Sigmoid colon (tissue), 4 donors: ENCODE measurements around the gene TIMM8A.

ENCODE experiments used
- EP300 ChIP-seq, 4 donors: sonication (generic); formaldehyde crosslinking; IDR thresholded peaks; one replicate each; pipeline ENCODE4 v1.6.1; 2017; ENCODE audit warnings: antibody characterized with exemption in 4 of 4
- POLR2A ChIP-seq, 2 donors: fragments of 450-650 bp; IDR thresholded peaks; one replicate each; pipeline ENCODE4 v1.6.1; 2016; ENCODE audit warnings: antibody characterized with exemption in 2 of 2, mild to moderate bottlenecking in 2 of 2, moderate library complexity in 2 of 2
- POLR2AphosphoS5 ChIP-seq, 4 donors: sonication (generic); formaldehyde crosslinking; IDR thresholded peaks; one replicate each; pipeline ENCODE4 v1.6.1; 2017; ENCODE audit warnings: antibody characterized with exemption in 4 of 4
- TF ChIP-seq, protein P1 (sequence below), 4 experiments: fragments of 450-650 bp in 3 of 4; fragments of 200-600 bp in 1 of 4; IDR thresholded peaks; one replicate each; pipeline ENCODE4 v1.5.1; 2016 to 2019; ENCODE audit warnings: antibody characterized with exemption in 4 of 4, mild to moderate bottlenecking in 3 of 4, moderate library complexity in 2 of 4

DNA sequence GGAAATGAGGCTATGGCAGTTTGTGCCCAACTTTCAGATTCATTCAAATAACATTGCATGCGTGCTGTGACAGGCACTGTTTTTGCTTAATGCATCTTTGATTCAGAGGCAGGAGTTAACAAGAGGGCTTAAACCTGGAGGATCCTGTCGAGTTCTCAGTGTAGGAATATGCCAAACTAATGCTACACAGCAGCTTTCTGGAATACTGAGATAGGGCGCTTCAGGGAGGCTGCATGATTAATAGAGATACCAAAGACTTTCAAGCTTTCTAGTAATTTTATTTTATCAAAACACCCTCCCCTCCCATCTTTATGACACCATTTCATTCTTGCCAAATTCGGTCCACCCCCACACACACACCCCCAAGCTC is 636 bp upstream of the TIMM8A start:
- TF ChIP-seq, protein P1, sequence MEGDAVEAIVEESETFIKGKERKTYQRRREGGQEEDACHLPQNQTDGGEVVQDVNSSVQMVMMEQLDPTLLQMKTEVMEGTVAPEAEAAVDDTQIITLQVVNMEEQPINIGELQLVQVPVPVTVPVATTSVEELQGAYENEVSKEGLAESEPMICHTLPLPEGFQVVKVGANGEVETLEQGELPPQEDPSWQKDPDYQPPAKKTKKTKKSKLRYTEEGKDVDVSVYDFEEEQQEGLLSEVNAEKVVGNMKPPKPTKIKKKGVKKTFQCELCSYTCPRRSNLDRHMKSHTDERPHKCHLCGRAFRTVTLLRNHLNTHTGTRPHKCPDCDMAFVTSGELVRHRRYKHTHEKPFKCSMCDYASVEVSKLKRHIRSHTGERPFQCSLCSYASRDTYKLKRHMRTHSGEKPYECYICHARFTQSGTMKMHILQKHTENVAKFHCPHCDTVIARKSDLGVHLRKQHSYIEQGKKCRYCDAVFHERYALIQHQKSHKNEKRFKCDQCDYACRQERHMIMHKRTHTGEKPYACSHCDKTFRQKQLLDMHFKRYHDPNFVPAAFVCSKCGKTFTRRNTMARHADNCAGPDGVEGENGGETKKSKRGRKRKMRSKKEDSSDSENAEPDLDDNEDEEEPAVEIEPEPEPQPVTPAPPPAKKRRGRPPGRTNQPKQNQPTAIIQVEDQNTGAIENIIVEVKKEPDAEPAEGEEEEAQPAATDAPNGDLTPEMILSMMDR (IDR thresholded peaks at IDR 0.05) = no peak
- TF ChIP-seq POLR2A (IDR thresholded peaks at IDR 0.05) (no peak), EP300 (IDR thresholded peaks at IDR 0.05) (no peak), POLR2AphosphoS5 (IDR thresholded peaks at IDR 0.05) (no peak)
